Measurements from ENCODE around the gene CNPY1. TPM values are rescaled to one million over a fixed set of nuclear protein-coding genes. Genes with fewer than 3 reads are reported as not detected.
"Not testable (repeated sequence)": the region's sequence is repeated elsewhere in the genome, so short reads cannot be mapped to it uniquely, and the experiment has no call there.

The CNPY1 gene
- total RNA-seq, 1 donor from 2014 or later: not detected

- no peak for DNase-seq (ENCODE audit: low read depth in 2 of 2)
Measured at GRCh38 chr7:155533120-155533826, 13.1 kb downstream of the CNPY1 start.

GRCh38 chr7:155532792-155533119, 13.6 kb downstream of the CNPY1 start:
- no peak for DNase-seq (ENCODE audit: low read depth in 2 of 2)

GRCh38 chr7:155531681-155532080, 14.7 kb downstream of the CNPY1 start:
- no peak for DNase-seq (ENCODE audit: low read depth in 2 of 2)

- DNase-seq (ENCODE audit: low read depth in 2 of 2): no peak
Measured at GRCh38 chr7:155530601-155531000, 15.8 kb downstream of the CNPY1 start.

- no peak for DNase-seq (ENCODE audit: low read depth in 2 of 2)
Measured at GRCh38 chr7:155529845-155530244, 16.5 kb downstream of the CNPY1 start.

GRCh38 chr7:155529346-155529745, 17.0 kb downstream of the CNPY1 start:
- no peak for DNase-seq (ENCODE audit: low read depth in 2 of 2)

GRCh38 chr7:155527664-155528063, 18.7 kb downstream of the CNPY1 start:
- DNase-seq (ENCODE audit: low read depth in 2 of 2): no peak

- no peak for DNase-seq (ENCODE audit: low read depth in 2 of 2)
Measured at GRCh38 chr7:155526225-155526624, 20.1 kb downstream of the CNPY1 start.

- no peak for DNase-seq (ENCODE audit: low read depth in 2 of 2)
Measured at GRCh38 chr7:155524018-155524556, 22.3 kb downstream of the CNPY1 start.

- no peak for DNase-seq (ENCODE audit: low read depth in 2 of 2)
Measured at GRCh38 chr7:155523168-155523675, 23.1 kb downstream of the CNPY1 start.

- no peak for DNase-seq (ENCODE audit: low read depth in 2 of 2)
Measured at GRCh38 chr7:155521743-155522398, 24.5 kb downstream of the CNPY1 start.

GRCh38 chr7:155521007-155521742, 25.2 kb downstream of the CNPY1 start:
- no peak for DNase-seq (ENCODE audit: low read depth in 2 of 2)

- no peak for DNase-seq (ENCODE audit: low read depth in 2 of 2)
Measured at GRCh38 chr7:155520114-155520513, 26.2 kb downstream of the CNPY1 start.

GRCh38 chr7:155519358-155519757, 27.0 kb downstream of the CNPY1 start:
- not testable (repeated sequence) for DNase-seq (ENCODE audit: low read depth in 2 of 2)

GRCh38 chr7:155518633-155519032, 27.7 kb downstream of the CNPY1 start:
- no peak for DNase-seq (ENCODE audit: low read depth in 2 of 2)

- DNase-seq (ENCODE audit: low read depth in 2 of 2): no peak
Measured at GRCh38 chr7:155517969-155518368, 28.4 kb downstream of the CNPY1 start.

GRCh38 chr7:155517452-155517851, 28.9 kb downstream of the CNPY1 start:
- no peak for DNase-seq (ENCODE audit: low read depth in 2 of 2)

- no peak for DNase-seq (ENCODE audit: low read depth in 2 of 2)
Measured at GRCh38 chr7:155516466-155516865, 29.9 kb downstream of the CNPY1 start.

- no peak for DNase-seq (ENCODE audit: low read depth in 2 of 2)
Measured at GRCh38 chr7:155515318-155515717, 31.0 kb downstream of the CNPY1 start.

- DNase-seq (ENCODE audit: low read depth in 2 of 2): no peak
Measured at GRCh38 chr7:155514296-155514695, 32.1 kb downstream of the CNPY1 start.

GRCh38 chr7:155513543-155514285, 32.6 kb downstream of the CNPY1 start:
- no peak for DNase-seq (ENCODE audit: low read depth in 2 of 2)

Measured in dermis microvascular lymphatic vessel endothelial cell (primary cell).